GM12878 (cell line): ENCODE results near the gene TMEM38B. TPM values are rescaled to one million over a fixed set of nuclear protein-coding genes. Genes with fewer than 3 reads are reported as not detected.

ENCODE experiments used
- ATAC-seq: fragments of 200-7000 bp; cut with Tn5 transposase; 3 replicates; pipeline ENCODE4 v1.9.1; 2020; ENCODE audit warnings: mild to moderate bottlenecking, moderate library complexity
- BruUV-seq: library from RNA; stranded (reverse); fragments of 400-500 nt; replicated peaks from 2 replicates; lab custom pipeline; 2021; lab: Mats Ljungman, UMichigan
- CTCF ChIA-PET: fragments of 300-600 bp; sonication (Branson Sonifier 250); formaldehyde crosslinking; extraction: SDS; loops from one replicate; lab custom pipeline; 2021; ENCODE audit warnings: inconsistent platforms; lab: Yijun Ruan, JAX
- POLR2A ChIA-PET: fragments of 350-600 bp; formaldehyde crosslinking; extraction: SDS; loops from one replicate; lab custom pipeline; 2021; ENCODE audit warnings: inconsistent platforms; lab: Charles Lee
- RAD21 ChIA-PET: fragments of 300-600 bp; sonication (Branson Sonifier 250); formaldehyde crosslinking; loops from one replicate; lab custom pipeline; 2023; ENCODE audit warnings: antibody characterized with exemption; ENCODE audit not compliant: unreplicated experiment; lab: Charles Lee
- SMC1A ChIA-PET: fragments of 300-600 bp; sonication (Branson Sonifier 250); formaldehyde crosslinking; loops from one replicate; lab custom pipeline; 2023; ENCODE audit not compliant: unreplicated experiment, uncharacterized antibody; lab: Charles Lee
- DNase-seq: peaks from one replicate; pipeline ENCODE4 v3.0.0-alpha.2; 2011; ENCODE audit warnings: low read depth, low spot score
- FAIRE-seq: peaks from 3 replicates; lab custom pipeline; 2011; peaks lifted over from hg19 to GRCh38; lab: Jason Lieb, UNC
- H2AFZ ChIP-seq: 2 replicates; pipeline ENCODE4 v1.6.0; 2011; ENCODE audit warnings: low read depth, low read length, control low read depth; ENCODE audit not compliant: control insufficient read depth
- H3K27ac ChIP-seq: 2 replicates; pipeline ENCODE4 v1.5.1; 2011; ENCODE audit warnings: control low read depth; ENCODE audit not compliant: control insufficient read depth, insufficient read depth
- H3K27me3 ChIP-seq, 2 experiments: replicated peaks in 1 of 2; 2 replicates each; pipeline versions ENCODE4 v1.6.0 to v1.6.1; 2011; ENCODE audit warnings: low read length in 1 of 2; ENCODE audit not compliant: control insufficient read depth in 2 of 2, insufficient read depth in 2 of 2
- H3K36me3 ChIP-seq, 2 experiments: 2 replicates each; pipeline ENCODE4 v1.5.1; 2011; ENCODE audit warnings: low read length in 1 of 2; ENCODE audit not compliant: control insufficient read depth in 2 of 2, insufficient read depth in 2 of 2
- H3K4me1 ChIP-seq: 2 replicates; pipeline ENCODE4 v1.6.1; 2011; ENCODE audit warnings: mild to moderate bottlenecking, low read length, moderate library complexity, mixed read lengths; ENCODE audit not compliant: control insufficient read depth, insufficient read depth
- H3K4me2 ChIP-seq: 2 replicates; pipeline ENCODE4 v1.6.0; 2011; ENCODE audit warnings: control low read depth; ENCODE audit not compliant: control insufficient read depth, insufficient read depth
- H3K4me3 ChIP-seq: fragments of 200-600 bp; sonication (generic); 2 replicates; pipeline ENCODE4 v1.5.1; 2016
- H3K79me2 ChIP-seq: 2 replicates; pipeline ENCODE4 v1.6.0; 2011; ENCODE audit warnings: low read length; ENCODE audit not compliant: control insufficient read depth, insufficient read depth
- H3K9ac ChIP-seq: 2 replicates; pipeline ENCODE4 v1.8.0; 2011; ENCODE audit warnings: low read length, control low read depth, mixed read lengths; ENCODE audit not compliant: control insufficient read depth, insufficient read depth
- H3K9me3 ChIP-seq: replicated peaks from 3 replicates; pipeline ENCODE4 v1.5.1; 2011; ENCODE audit warnings: mild to moderate bottlenecking, low read length; ENCODE audit not compliant: control insufficient read depth, insufficient read depth
- H4K20me1 ChIP-seq: 2 replicates; pipeline ENCODE4 v1.6.0; 2011; ENCODE audit not compliant: control insufficient read depth, insufficient read depth
- BACH1 ChIP-seq: fragments of 450-650 bp; IDR thresholded peaks from 2 replicates; pipeline ENCODE4 v1.6.1; 2017; ENCODE audit warnings: mild to moderate bottlenecking, borderline replicate concordance
- BMI1 ChIP-seq: fragments of 450-650 bp; IDR thresholded peaks from 2 replicates; pipeline ENCODE4 v1.6.1; 2016; ENCODE audit warnings: mild to moderate bottlenecking, moderate library complexity, borderline replicate concordance
- BRCA1 ChIP-seq: IDR thresholded peaks from 2 replicates; pipeline ENCODE4 v1.6.1; 2011; ENCODE audit warnings: low read depth, low read length, improper control_type of control experiment
- CBX3 ChIP-seq: fragments of 200-600 bp; sonication (generic); IDR thresholded peaks from 2 replicates; pipeline ENCODE4 v1.6.1; 2016; ENCODE audit warnings: low read depth, borderline replicate concordance
- EED ChIP-seq: sonication (generic); IDR thresholded peaks from 2 replicates; pipeline ENCODE4 v1.6.1; 2016; ENCODE audit warnings: antibody characterized with exemption, low read depth
- GATAD2B ChIP-seq: fragments of 450-650 bp; conservative IDR thresholded peaks from 2 replicates; pipeline ENCODE4 v1.6.1; 2017; ENCODE audit warnings: low read depth, mild to moderate bottlenecking, moderate library complexity
- HDGF ChIP-seq: fragments of 450-650 bp; IDR thresholded peaks from 2 replicates; pipeline ENCODE4 v1.6.1; 2016; ENCODE audit warnings: antibody characterized with exemption
- IKZF1 ChIP-seq: fragments of 450-650 bp; conservative IDR thresholded peaks from 2 replicates; pipeline ENCODE4 v1.6.1; 2017; ENCODE audit warnings: antibody characterized with exemption, mild to moderate bottlenecking
- JUNB ChIP-seq: IDR thresholded peaks from 2 replicates; pipeline ENCODE4 v1.6.1; 2016; ENCODE audit warnings: antibody characterized with exemption, mild to moderate bottlenecking
- MEF2A ChIP-seq: IDR thresholded peaks from 2 replicates; pipeline ENCODE4 v1.6.1; 2011; ENCODE audit warnings: low read depth, mild to moderate bottlenecking, low read length, moderate library complexity; ENCODE audit not compliant: insufficient read depth
- NBN ChIP-seq: fragments of 450-650 bp; IDR thresholded peaks from 2 replicates; pipeline ENCODE4 v1.6.1; 2016
- NFYA ChIP-seq: IDR thresholded peaks from 2 replicates; pipeline ENCODE4 v1.6.1; 2011; ENCODE audit warnings: low read depth, mild to moderate bottlenecking, low read length, improper control_type of control experiment, borderline replicate concordance
- NR2C1 ChIP-seq: fragments of 450-650 bp; IDR thresholded peaks from 2 replicates; pipeline ENCODE4 v1.6.1; 2017; ENCODE audit warnings: antibody characterized with exemption, mild to moderate bottlenecking, moderate library complexity
- PKNOX1 ChIP-seq: fragments of 450-650 bp; IDR thresholded peaks from 2 replicates; pipeline ENCODE4 v1.6.1; 2016; ENCODE audit warnings: mild to moderate bottlenecking
- PML ChIP-seq: IDR thresholded peaks from 2 replicates; pipeline ENCODE4 v1.6.1; 2012; ENCODE audit warnings: low read length, inconsistent platforms
- RFX5 ChIP-seq: IDR thresholded peaks from 2 replicates; pipeline ENCODE4 v1.6.1; 2011; ENCODE audit warnings: low read depth, low read length, improper control_type of control experiment
- SIX5 ChIP-seq: IDR thresholded peaks from 2 replicates; pipeline ENCODE4 v1.6.1; 2011; ENCODE audit warnings: mild to moderate bottlenecking, low read depth, low read length, moderate library complexity; ENCODE audit not compliant: severe bottlenecking
- SP1 ChIP-seq: IDR thresholded peaks from one replicate; pipeline ENCODE4 v1.6.1; 2011; ENCODE audit warnings: low read depth, low read length
- SPI1 ChIP-seq: IDR thresholded peaks from 2 replicates; pipeline ENCODE4 v1.6.1; 2011; ENCODE audit warnings: low read depth, mild to moderate bottlenecking, low read length, moderate library complexity, borderline replicate concordance; ENCODE audit not compliant: insufficient read depth
- SREBF2 ChIP-seq: IDR thresholded peaks from 2 replicates; pipeline ENCODE4 v1.6.1; 2012; ENCODE audit warnings: mild to moderate bottlenecking, low read length
- TBL1XR1 ChIP-seq: IDR thresholded peaks from 2 replicates; pipeline ENCODE4 v1.6.1; 2012; ENCODE audit warnings: low read depth, low read length, improper control_type of control experiment
- ZBTB4 ChIP-seq: fragments of 450-650 bp; formaldehyde crosslinking; IDR thresholded peaks from 2 replicates; pipeline ENCODE4 v1.4.0; 2022; ENCODE audit warnings: mild to moderate bottlenecking, moderate library complexity
- ZNF207 ChIP-seq: fragments of 450-650 bp; IDR thresholded peaks from 2 replicates; pipeline ENCODE4 v1.6.1; 2014; ENCODE audit warnings: antibody characterized with exemption, mild to moderate bottlenecking, borderline replicate concordance
- WGBS: methylation state at CpG from one replicate; pipeline ENCODE4 v1.1.6; 2016; ENCODE audit warnings: low lambda C conversion rate; ENCODE audit not compliant: insufficient replicate concordance, insufficient coverage; ENCODE audit errors: missing lambda C conversion rate; 5-methylcytosine and 5-hydroxymethylcytosine counted together
- in situ Hi-C: fragments of 300-500 bp; cut with MboI; formaldehyde crosslinking; loops from 9 replicates; pipeline ENCODE4 v1.14.3; 2018; ENCODE audit warnings: mixed read lengths
- intact Hi-C: fragments of 100-400 bp; cut with micrococcal nuclease; formaldehyde crosslinking; loops from one replicate; pipeline ENCODE4 v1.14.2; 2022; ENCODE audit not compliant: unreplicated experiment
- polyA plus RNA-seq, 11 experiments: library from polyadenylated mRNA; depleted of rRNA in 4 of 11; unstranded in 6 of 11; stranded (reverse) in 5 of 11; fragments of >200 nt; fragmentation: Nextera tagmentation in 4 of 11; fragmentation: Illumina TruSeq in 1 of 11; extraction: Ambion mirVana in 4 of 11; extraction: Trizol in 1 of 11; gene quantifications; 1 replicate in 1 of 11; 2 replicates in 10 of 11; pipeline versions ENCODE4 v1.2.1 to v1.2.3, GENCODE V29; 2011 to 2016; ENCODE audit warnings: inconsistent platforms in 2 of 11, missing spikeins in 2 of 11, low read depth in 1 of 11
- total RNA-seq, 4 experiments: library from RNA; depleted of rRNA in 3 of 4; stranded (reverse); fragments of >200 nt in 3 of 4; fragmentation: Illumina TruSeq in 1 of 4; extraction: Trizol in 1 of 4; gene quantifications; 2 replicates each; pipeline versions ENCODE4 v1.2.1 to v1.2.3, GENCODE V29; 2013 to 2021

Gene TMEM38B
- total and polyA plus RNA-seq, 10 of the 15 experiments (the other 5 are each of a cell fraction or from before 2014, with no cell fraction given), result 8.4 to 22.5 (median 12.7) TPM

GRCh38 chr9:105679257-105680022 lies 14.9 kb upstream of the TMEM38B start (continued):
- TF ChIP-seq NFYA, result no peak
- no peak for TF ChIP-seq BACH1
- TF ChIP-seq JUNB, result no peak
- TF ChIP-seq SPI1, result no peak
- TF ChIP-seq PML, result no peak
- no peak for TF ChIP-seq SREBF2
- no peak for TF ChIP-seq TBL1XR1
- TF ChIP-seq RFX5, result no peak
- TF ChIP-seq IKZF1, result no peak

- no peak overlapping the region for H3K4me3 ChIP-seq
- H3K4me2 ChIP-seq, result no peak overlapping the region
- ChIA-PET SMC1A (no interaction called here), RAD21 (no interaction called here), CTCF (no interaction called here), POLR2A (no interaction called here)
- ATAC-seq (no peak), FAIRE-seq (no peak), DNase-seq (no peak)
- no peak overlapping the region for H2AFZ ChIP-seq
- no peaks in the 10 kb centered on the region for H3K27me3 ChIP-seq
- H3K79me2 ChIP-seq, result no peaks in the 10 kb centered on the region
- H3K4me1 ChIP-seq, result no peaks in the 10 kb centered on the region
- H3K9ac ChIP-seq, result no peak overlapping the region
- H3K9me3 ChIP-seq, result no peaks in the 10 kb centered on the region
- no peak overlapping the region for H3K27ac ChIP-seq
- no peaks in the 10 kb centered on the region for H4K20me1 ChIP-seq
- intact Hi-C loops, result no loop called here
- no TSS peak for BruUV-seq
- 86% methylated on average over 2 of the region's 2 CpGs for WGBS
- in situ Hi-C loops, result no loop called here
- H3K36me3 ChIP-seq, result no peaks in the 10 kb centered on the region
- no peak for TF ChIP-seq BACH1
- TF ChIP-seq NBN, result no peak
- no peak for TF ChIP-seq EED
- no peak for TF ChIP-seq MEF2A
- no peak for TF ChIP-seq BRCA1
- TF ChIP-seq ZBTB4 (CRISPR knock-in tag), result no peak
- no peak for TF ChIP-seq JUNB
- TF ChIP-seq GATAD2B, result no peak
- TF ChIP-seq HDGF, result no peak
- TF ChIP-seq CBX3, result no peak
- no peak for TF ChIP-seq NR2C1
- TF ChIP-seq PKNOX1, result no peak
- TF ChIP-seq ZNF207, result no peak
- no peak for TF ChIP-seq SP1
- TF ChIP-seq BMI1, result no peak
- TF ChIP-seq SIX5, result no peak
Observed at GRCh38 chr9:105681313-105681712, 13.0 kb upstream of the TMEM38B start.
